ENCODE results near the gene SS18L1.

The SS18L1 gene

DNA sequence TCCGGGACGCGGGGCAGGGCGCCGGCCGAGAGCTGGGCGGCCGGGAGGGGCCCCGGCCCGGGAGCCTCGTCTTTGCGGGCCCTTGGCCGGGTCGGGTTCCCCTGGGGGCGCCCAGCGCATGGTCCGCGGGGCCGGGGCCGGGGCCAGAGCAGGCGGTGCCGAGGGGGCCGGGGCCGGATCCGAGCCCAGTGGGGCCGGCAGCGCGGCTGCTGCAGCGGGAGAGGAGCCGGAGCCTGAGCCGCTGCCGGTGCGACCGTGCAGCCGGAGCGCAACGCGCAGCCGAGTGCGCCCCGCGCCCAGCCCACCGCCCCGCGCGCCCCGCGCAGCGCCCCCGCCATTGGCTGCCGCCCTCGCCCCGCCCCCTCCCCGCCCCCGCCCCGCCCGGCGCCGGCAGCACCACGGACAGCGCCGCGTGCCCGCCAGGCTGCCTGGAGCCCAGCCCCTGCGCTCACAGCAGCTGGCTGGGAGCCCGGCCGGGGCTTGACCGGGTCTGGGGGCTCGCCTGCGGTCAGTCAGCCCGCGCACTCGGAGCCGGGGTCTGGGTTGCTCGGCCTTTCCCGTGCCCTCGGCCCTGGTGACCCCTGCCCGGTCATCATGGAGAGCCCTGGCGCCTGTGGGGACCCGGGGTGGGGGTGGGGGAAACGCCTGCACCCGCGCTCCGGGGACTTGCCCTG lies 76.6 kb downstream of the SS18L1 start, which contains the start of gene HRH3:
HRH3 (minus strand) TSS at position 287 of the 674 bp plus-strand sequence. CDS start 308 bp downstream, outside the sequence.
- no peak for TF ChIP-seq CTCF (conservative IDR thresholded peaks at IDR 0.05; ENCODE audit: control insufficient read depth, insufficient read depth, low read depth, low read length)
- DNase-seq (ENCODE audit: low read depth), result no peak
- H3K4me3 ChIP-seq (ENCODE audit: control insufficient read depth, low read depth, low read length), result no peak within 1 kb of the TSS

DNA sequence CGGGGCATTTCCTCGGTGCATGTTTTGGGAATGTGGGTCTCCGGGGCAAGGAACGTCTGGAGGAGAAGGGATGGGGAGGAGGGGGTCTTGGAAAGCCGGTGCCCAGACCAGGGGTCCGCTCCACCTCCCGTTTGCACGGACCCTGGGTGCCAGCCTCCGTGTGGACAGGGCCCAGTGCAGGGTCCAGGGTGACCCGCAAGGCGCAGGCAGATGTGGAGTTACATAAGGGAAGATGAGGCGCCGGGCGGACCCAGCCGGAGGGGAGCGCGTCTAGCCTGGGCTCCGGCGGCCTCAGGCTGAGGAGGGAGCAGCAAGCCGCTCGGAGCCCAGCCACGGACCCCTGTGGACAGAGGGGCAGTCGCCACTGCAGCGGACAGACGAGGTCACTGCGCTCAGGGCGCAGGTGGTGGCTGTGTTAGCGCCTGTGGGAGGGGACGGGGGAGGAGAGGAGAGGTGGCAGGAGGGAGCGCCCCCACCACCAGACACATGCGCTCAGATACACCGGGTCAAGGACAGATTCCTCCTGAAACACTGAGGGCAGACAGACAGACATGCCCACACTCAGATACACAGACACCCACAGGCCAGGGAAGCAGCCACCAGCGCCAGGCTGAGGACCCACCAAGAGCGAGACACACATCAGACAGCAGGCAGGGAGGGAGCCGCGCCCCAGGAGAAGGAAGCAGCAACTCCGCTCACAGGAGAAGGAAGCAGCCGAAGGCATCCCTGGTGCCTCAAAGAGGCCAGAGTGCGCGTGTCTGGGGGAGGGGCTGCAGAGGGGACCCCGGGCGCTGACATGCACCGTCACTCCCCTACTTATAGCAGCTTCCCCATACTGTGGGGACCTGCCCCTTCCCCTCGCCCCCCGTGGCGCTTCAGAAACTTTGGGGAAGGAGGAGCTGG lies 77.3 kb downstream of the SS18L1 start:
- no peak for DNase-seq (ENCODE audit: low read depth)
- no peak for TF ChIP-seq CTCF (conservative IDR thresholded peaks at IDR 0.05; ENCODE audit: control insufficient read depth, insufficient read depth, low read depth, low read length)
- H3K4me3 ChIP-seq (ENCODE audit: control insufficient read depth, low read depth, low read length), result no peak overlapping the region

DNA sequence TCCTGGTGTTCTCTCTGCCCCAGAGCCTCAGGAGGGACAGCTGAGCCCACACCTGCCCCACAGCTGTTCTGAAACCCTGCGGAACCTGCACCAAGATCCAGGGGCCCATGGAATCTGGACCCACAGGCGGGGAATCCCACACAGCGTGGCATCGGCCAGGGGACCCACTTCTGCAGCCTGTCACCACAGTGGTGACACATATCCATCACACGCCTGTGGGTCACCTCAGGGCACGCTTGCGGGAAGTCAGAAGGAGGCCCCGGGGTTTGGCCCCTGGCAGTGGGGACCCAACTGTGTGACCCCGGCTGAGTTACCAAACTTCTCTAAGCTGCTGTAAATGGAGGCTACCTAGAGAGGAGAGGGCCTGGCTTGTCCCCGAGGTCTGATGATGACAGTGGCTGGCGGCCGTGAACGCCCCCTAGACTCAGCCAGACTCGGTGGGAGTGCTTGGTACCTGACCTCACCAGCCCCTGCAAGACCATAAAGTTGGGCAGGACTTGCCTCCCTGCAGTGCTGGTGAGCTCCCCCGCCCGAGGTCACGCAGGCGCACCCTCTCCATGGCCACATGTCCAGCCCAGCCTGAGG lies 78.8 kb downstream of the SS18L1 start:
- DNase-seq (ENCODE audit: low read depth), result no peak
- no peak for TF ChIP-seq CTCF (conservative IDR thresholded peaks at IDR 0.05; ENCODE audit: control insufficient read depth, insufficient read depth, low read depth, low read length)

DNA sequence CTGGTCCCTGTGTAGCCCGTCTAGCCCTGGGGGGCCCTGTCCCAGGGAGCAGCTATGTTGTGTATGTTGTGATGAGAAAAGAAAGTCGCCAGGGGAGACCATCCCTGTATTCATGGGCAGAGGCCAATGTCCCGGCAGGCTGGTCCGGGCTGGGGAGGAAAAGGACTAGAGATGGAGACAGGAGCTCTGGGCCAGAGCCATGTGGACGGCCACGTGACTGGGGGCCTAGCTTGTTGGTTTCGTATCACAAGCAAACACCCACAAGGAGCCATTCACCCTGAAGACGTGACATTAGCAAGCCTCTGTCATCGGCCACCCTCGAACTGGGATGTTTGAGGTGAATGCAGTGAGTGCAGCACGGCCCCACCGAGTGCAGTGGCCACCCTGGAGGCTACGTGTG lies 79.4 kb downstream of the SS18L1 start:
- H3K4me3 ChIP-seq (ENCODE audit: control insufficient read depth, low read depth, low read length), result no peak overlapping the region
- no peak for DNase-seq (ENCODE audit: low read depth)
- no peak for TF ChIP-seq CTCF (conservative IDR thresholded peaks at IDR 0.05; ENCODE audit: control insufficient read depth, insufficient read depth, low read depth, low read length)

More for the DNA sequence above, 78.8 kb downstream of the SS18L1 start:
- no peak overlapping the region for H3K4me3 ChIP-seq (ENCODE audit: control insufficient read depth, low read depth, low read length)

- no peak for DNase-seq (ENCODE audit: low read depth)
- no peak overlapping the region for H3K4me3 ChIP-seq (ENCODE audit: control insufficient read depth, low read depth, low read length)
- no peak for TF ChIP-seq CTCF (conservative IDR thresholded peaks at IDR 0.05; ENCODE audit: control insufficient read depth, insufficient read depth, low read depth, low read length)
These were observed 80.0 kb downstream of the SS18L1 start for GRCh38 chr20:62223571-62223970.

DNA sequence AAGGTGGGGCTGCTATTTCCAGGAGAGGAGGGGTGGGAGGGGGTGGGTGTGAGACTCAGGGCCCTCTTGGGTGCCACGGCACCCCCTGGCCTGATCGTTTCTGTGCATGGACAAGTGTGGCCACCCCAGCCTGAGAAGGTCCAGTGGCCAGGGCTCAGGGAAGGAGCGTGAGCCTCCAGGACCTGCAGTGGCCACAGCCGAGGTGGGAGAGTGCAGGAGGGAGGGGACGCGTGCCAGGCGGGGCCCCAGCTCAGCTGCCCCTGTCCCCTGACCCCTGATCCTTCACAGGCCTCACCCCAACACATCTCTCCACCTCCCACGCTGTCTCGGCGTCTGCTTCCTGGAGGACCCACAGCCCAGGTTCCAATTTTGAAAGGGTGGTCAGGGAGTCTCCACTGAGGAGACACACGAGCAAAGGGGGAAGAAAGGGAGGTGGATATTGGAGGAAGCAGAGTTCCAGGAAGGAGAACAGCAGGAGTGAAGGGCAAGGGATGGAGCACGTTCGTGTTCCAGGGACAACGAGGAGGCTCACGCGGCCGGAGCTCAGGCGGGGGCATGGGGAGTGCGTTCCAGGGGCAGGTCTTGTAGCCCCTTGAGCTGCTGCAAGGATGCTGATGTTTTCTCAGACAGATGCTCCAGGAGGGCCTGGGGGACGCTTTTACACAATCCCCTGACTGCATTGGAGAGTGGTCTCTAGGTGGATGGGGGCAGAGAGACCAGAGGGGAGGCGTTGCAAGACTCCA lies 80.7 kb downstream of the SS18L1 start:
- no peak overlapping the region for H3K4me3 ChIP-seq (ENCODE audit: control insufficient read depth, low read depth, low read length)
- DNase-seq (ENCODE audit: low read depth), result no peak
- no peak for TF ChIP-seq CTCF (conservative IDR thresholded peaks at IDR 0.05; ENCODE audit: control insufficient read depth, insufficient read depth, low read depth, low read length)

Data from fibroblast of mammary gland (primary cell).